ENCODE data around the gene PEX14.
"Not testable (repeated sequence)": the region's sequence is repeated elsewhere in the genome, so short reads cannot be mapped to it uniquely, and the experiment has no call there.

The PEX14 gene

DNA sequence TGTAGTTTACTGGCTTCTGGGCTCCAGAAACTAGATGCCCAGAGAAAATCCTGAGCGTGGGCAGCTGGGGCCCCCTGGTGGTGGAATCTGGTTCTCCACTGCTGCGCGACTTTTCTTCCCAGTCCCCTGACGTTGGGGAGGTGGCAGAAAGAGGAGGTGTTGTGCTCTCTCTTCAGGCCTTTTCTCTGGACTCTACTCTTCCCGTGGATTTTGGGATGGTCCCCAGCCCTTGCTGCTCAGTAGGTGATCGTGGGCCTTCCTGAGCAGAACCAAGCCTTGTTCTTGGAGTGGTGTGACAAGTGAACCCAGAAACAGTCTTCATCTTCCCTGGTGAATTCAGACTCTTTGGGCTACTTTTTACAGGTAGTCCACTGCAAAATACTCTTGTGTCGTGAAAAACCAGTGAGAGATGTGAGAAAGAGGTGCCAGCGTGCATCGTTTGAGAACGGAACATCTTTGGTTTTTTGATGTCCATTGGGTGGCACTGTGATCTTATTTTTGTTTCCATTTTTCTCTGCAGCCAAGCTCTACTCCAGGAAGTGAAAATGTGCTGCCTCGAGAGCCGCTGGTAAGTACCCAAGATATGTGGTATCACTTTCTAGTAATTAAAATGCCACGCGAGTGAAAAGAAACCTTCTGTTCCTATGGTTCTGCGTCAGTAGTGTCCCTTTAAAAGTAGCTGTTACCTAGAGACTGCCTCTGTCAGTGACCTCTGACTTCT lies 20.2 kb downstream of the PEX14 start:
- peak; percentile 88 for DNase-seq (ENCODE audit: low read depth, low spot score)

GRCh38 chr1:10495475-10495817 lies 20.7 kb downstream of the PEX14 start:
- peak; percentile 67 for DNase-seq (ENCODE audit: low read depth, low spot score)

DNA sequence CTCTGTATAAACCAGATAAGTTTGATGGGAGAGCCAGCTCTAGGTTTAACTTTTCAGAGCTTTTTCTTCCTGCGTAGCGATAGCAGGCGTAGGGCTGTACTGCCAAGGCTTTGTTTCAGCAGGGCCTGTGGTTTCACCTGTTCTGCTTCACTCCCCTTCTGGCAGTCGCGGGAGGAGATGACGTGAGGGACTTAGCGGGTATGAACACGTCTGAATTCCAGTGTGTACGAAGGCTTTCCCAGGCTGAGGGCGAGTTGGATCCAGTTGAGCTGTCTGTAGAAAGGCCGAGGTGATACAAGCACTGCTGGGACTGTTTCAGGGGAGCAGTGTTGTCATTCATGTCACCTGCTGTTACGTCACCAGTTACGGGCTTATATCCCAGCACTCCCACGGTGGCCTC lies 21.2 kb downstream of the PEX14 start:
- DNase-seq (ENCODE audit: low read depth, low spot score) = peak; percentile 56

GRCh38 chr1:10497109-10497508 lies 22.4 kb downstream of the PEX14 start:
- DNase-seq (ENCODE audit: low read depth, low spot score) = no peak

DNA sequence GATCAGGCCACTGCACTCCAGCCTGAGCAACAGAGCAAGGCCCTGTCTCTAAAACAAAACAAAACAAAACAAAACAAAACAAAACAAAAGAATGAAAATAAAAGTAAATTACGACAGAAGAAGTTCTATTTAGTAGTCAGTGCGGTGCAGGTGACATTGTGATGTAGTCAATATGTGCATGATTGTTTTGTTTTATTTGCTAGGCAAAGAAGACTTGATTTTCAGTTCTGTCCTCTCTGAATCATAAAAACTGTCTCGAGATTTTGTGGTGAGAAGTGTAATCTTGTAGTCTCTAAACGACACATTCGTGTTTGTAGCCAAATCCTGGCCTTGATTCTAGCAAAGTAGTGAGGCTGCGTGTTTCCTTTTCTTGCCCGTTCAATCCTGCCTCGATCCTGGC lies 23.5 kb downstream of the PEX14 start:
- DNase-seq (ENCODE audit: low read depth, low spot score) = no peak

DNA sequence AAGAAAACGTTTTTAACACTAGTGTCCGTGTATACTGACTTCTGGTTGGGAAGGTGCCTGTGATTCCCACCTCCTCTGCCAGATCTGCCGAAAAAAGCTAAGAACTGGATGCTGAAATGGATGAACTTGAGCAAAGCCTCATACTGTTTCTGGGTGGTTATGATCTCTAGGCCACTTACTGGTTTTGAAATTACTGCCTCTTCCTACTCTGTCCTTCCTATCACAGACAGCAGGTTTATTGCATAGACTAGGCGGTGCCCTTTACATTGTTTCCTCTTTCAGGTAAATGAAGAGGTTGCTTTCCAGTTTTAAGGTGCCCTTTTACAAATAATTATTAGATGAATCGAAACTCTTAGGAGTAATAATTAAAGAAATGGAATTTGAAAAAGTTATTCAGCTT lies 27.5 kb downstream of the PEX14 start:
- no peak for DNase-seq (ENCODE audit: low read depth, low spot score)

GRCh38 chr1:10504249-10504648 lies 29.5 kb downstream of the PEX14 start:
- DNase-seq (ENCODE audit: low read depth, low spot score) = peak; percentile 77

- not testable (repeated sequence) for DNase-seq (ENCODE audit: low read depth, low spot score)
Observed at GRCh38 chr1:10506046-10506676, 31.4 kb downstream of the PEX14 start.

- DNase-seq (ENCODE audit: low read depth, low spot score) = no peak
Observed at GRCh38 chr1:10506677-10507047, 31.9 kb downstream of the PEX14 start.

DNA sequence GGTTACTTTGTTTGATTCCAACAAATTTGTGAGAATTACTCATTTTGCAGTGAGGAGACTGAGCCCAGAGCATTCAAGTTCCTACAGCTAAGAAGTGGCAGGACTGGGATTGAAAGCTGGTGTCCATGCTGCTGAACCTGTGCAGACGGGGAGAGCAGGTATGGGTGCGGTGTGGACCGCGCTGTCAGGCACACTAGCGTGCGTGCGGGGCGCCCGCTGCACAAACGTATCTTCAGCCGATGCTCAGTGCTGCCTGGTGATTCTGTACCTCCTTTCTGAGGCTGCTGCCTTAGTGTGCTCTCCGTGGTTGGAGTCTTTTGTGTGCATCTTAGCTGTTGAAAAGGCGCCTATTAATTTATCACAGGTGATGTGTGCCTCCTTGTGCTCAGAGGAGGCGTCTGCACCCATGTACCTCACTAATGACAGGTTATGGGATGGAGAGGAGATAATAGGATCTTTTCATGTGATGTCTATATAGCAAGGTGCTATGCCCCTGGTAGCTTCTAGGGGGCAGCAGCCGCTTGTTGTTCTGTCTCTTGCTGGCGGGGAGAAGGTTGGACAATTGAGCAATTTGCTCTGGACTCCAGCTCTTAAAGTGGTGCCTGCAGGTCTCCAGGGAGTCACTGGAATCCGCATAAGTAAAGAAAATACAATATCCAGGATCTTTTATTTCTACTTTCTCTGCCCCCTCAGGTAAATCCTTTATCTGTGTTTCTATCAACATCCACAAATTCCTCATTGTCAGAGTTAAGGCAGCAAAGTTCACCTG lies 32.5 kb downstream of the PEX14 start:
- DNase-seq (ENCODE audit: low read depth, low spot score) = peak; percentile 81

- DNase-seq (ENCODE audit: low read depth, low spot score) = peak; percentile 90
Observed at GRCh38 chr1:10508511-10508951, 33.8 kb downstream of the PEX14 start.

GRCh38 chr1:10509809-10510509 lies 35.2 kb downstream of the PEX14 start:
- DNase-seq (ENCODE audit: low read depth, low spot score) = no peak

DNA sequence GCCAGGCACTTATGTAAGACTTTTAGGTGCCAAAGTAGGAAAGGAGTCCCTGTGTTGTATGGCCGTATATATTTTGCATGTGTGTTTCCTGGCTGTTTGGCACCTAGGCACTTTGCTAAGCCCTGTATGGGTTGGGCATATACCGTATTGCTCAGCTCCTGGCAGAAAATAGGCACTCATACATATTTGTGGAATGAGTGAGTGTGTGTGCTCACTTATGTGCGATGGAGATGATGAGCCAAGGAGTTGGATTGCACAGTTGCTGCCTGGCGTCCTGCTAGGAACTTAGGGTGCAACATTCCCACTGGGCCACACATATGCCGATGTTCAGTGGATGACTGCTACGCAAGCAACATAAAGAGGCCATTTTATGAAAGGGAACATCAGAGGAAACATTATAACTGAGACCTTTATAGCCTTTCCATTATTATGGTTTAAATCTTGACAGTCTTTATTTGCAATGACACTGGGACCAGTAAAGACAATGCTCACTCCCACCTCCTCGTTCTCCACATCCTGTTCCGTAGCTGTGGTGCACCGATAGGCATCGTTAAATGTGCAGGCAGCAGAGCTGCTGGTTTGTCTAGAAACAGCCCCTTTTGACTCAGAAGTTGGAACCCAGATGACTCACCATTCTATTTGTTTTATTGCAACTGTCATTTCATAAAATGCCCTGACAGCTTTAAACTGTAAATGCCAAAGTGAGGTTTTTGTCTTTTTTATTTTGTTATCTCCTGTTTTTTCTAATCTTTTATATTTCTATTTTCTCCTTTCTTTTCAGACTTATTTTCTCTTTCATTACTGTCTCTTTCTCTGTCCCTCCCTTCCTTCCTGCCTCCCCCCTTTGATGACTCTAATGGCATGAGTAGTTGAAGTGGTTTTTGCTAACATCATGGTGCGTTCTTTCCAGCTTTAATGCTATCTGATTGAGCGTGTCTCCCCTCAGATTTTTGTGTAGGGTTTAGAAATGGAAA lies 36.1 kb downstream of the PEX14 start:
- DNase-seq (ENCODE audit: low read depth, low spot score) = no peak

DNA sequence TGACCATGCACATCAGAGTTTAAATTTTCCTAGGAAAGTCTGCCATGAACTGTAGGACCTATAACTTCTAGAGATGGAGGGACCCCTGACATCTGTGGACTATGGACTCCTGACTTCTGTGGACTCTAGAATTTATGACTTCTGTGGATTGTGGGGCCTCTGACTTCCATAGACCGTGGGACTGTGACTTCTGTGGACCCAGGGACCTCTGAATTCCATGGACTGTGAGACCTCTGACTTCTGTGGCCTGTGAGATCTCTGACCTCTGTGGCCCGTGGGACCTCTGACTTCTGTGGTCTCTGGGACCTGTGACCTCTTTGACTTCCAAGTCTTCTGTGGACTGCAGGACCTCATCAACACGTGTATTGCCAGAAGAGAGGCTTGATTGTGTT lies 36.7 kb downstream of the PEX14 start:
- no peak for DNase-seq (ENCODE audit: low read depth, low spot score)

DNA sequence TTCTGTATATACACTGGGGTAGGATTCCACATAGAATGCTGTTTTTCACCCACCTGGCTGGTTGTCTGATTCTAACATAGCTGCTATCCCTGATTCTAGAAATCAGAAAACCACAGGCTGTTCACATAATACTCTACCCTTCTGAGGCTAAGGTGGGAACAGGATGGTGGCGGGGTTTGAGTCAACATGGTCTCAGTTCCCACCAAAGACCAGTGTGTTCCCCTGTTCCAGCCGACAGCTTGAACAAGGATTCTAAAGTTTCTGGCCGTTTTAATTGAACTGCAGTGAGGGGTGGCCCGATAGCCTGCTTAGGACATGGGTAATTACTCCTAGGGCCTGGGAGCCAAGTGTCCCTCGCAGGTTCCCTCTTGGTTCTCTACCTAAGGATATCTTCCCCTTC lies 38.4 kb downstream of the PEX14 start:
- no peak for DNase-seq (ENCODE audit: low read depth, low spot score)

GRCh38 chr1:10514490-10515235 lies 39.9 kb downstream of the PEX14 start:
- peak; percentile 53 for DNase-seq (ENCODE audit: low read depth, low spot score)

GRCh38 chr1:10515301-10515975 lies 40.7 kb downstream of the PEX14 start:
- no peak for DNase-seq (ENCODE audit: low read depth, low spot score)

GRCh38 chr1:10515976-10516750 lies 41.4 kb downstream of the PEX14 start:
- DNase-seq (ENCODE audit: low read depth, low spot score) = no peak

All from ELF-1 (cell line).